Measurements from ENCODE around the gene PRKAR2A. TPM values are rescaled to one million over a fixed set of nuclear protein-coding genes. Genes with fewer than 3 reads are reported as not detected.
"Not testable (repeated sequence)": the region's sequence is repeated elsewhere in the genome, so short reads cannot be mapped to it uniquely, and the experiment has no call there.

Gene PRKAR2A
- total RNA-seq, 6 experiments from 2014 or later, result 21.9 to 31.1 (median 27.2) TPM

GRCh38 chr3:48762816-48763215 is 84.9 kb downstream of the PRKAR2A start:
- DNase-seq (no peak), ATAC-seq (no peak)
- Histone ChIP-seq H3K27ac (no peak overlapping the region), H3K27me3 (no peaks in the 10 kb centered on the region), H3K9me3 (no peaks in the 10 kb centered on the region), H3K36me3 (peaks cover 0 to 22% (median 5%) of the 10 kb centered on the region in 4 donors), H3K4me3 (no peak overlapping the region), H3K4me1 (no peaks in the 10 kb centered on the region)
- WGBS (ENCODE audit: insufficient coverage, low coverage, low lambda C conversion rate, missing lambda C conversion rate), result 90% methylated on average over 3 of the region's 3 CpGs
- intact Hi-C loops (cut with DNase I), result no loop called here
- no peak for TF ChIP-seq POLR2A (IDR thresholded peaks at IDR 0.05)
- TF ChIP-seq, protein P1, sequence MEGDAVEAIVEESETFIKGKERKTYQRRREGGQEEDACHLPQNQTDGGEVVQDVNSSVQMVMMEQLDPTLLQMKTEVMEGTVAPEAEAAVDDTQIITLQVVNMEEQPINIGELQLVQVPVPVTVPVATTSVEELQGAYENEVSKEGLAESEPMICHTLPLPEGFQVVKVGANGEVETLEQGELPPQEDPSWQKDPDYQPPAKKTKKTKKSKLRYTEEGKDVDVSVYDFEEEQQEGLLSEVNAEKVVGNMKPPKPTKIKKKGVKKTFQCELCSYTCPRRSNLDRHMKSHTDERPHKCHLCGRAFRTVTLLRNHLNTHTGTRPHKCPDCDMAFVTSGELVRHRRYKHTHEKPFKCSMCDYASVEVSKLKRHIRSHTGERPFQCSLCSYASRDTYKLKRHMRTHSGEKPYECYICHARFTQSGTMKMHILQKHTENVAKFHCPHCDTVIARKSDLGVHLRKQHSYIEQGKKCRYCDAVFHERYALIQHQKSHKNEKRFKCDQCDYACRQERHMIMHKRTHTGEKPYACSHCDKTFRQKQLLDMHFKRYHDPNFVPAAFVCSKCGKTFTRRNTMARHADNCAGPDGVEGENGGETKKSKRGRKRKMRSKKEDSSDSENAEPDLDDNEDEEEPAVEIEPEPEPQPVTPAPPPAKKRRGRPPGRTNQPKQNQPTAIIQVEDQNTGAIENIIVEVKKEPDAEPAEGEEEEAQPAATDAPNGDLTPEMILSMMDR (IDR thresholded peaks at IDR 0.05), result no peak

DNA sequence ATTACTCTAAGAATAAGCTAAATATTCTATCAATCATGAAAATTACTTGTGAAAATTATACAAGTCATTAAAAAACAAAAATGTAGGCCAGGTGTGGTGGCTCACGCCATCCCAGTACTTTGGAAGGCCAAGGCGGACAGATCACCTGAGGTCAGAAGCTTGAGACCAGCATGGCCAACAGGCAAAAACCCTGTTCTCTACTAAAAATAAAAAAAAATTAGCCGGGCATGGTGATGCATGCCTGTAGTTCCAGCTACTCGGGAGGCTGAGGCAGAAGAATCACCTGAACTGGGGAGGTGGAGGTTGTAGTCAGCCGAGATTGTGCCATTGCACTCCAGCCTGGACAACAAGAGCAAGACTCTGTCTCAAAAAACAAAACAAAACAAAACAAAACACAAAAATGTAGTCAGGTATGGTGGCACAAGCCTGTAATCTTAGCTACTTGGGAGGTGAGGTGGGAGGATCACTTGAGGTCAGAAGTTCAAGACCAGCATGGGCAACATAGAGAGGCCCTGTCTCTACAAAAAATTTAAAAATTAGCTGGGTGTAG is 87.6 kb downstream of the PRKAR2A start:
- H3K27me3 ChIP-seq; H3K27ac ChIP-seq; ATAC-seq; H3K4me3 ChIP-seq; DNase-seq; H3K9me3 ChIP-seq; intact Hi-C loops (cut with DNase I): not testable (repeated sequence)
- WGBS (ENCODE audit: insufficient coverage, low coverage, low lambda C conversion rate, missing lambda C conversion rate), result 93% methylated on average over 5 of the region's 5 CpGs
- Histone ChIP-seq H3K4me1 (peaks cover 0 to 19% (median 8%) of the 10 kb centered on the region in 4 donors), H3K36me3 (peaks cover 0 to 18% (median 5%) of the 10 kb centered on the region in 4 donors)

DNA sequence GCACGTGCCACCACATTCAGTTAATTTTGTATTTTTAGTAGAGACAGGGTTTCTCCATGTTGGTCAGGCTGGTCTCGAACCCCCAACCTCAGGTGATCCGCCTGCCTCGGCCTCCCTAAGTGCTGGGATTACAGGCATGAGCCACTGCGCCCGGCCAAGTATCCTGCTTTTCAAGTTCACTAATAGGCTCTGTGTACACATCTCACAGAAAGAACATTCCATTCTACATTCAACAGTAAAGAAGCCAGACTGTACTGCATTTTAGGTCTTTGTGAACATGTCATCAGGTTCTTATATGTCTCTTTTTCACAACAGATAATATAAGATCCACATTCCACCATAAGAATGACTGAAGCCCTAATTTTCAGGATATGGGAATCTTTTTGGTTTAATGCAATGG is 88.1 kb downstream of the PRKAR2A start:
- H3K27me3 ChIP-seq; H3K4me3 ChIP-seq; intact Hi-C loops (cut with DNase I); ATAC-seq; H3K9me3 ChIP-seq; H3K27ac ChIP-seq; DNase-seq: not testable (repeated sequence)
- peaks cover 0 to 13% (median 3%) of the 10 kb centered on the region in 4 donors for H3K36me3 ChIP-seq
- 92% methylated on average over 4 of the region's 6 CpGs for WGBS (ENCODE audit: insufficient coverage, low coverage, low lambda C conversion rate, missing lambda C conversion rate)
- H3K4me1 ChIP-seq, result peaks cover 0 to 23% (median 9%) of the 10 kb centered on the region in 4 donors

- Histone ChIP-seq H3K36me3 (peaks cover 0 to 8% (median under 1%) of the 10 kb centered on the region in 4 donors), H3K4me1 (peaks cover 0 to 27% (median 12%) of the 10 kb centered on the region in 4 donors), H3K9me3 (no peaks in the 10 kb centered on the region), H3K27me3 (no peaks in the 10 kb centered on the region), H3K4me3 (no peak overlapping the region), H3K27ac (no peak overlapping the region)
- TF ChIP-seq POLR2A (IDR thresholded peaks at IDR 0.05), result no peak
- TF ChIP-seq, protein P1 (IDR thresholded peaks at IDR 0.05), result no peak
- intact Hi-C loops (cut with DNase I), result no loop called here
- no CpG with 5 or more reads among the region's 4 CpGs for WGBS (ENCODE audit: insufficient coverage, low coverage, low lambda C conversion rate, missing lambda C conversion rate)
- DNase-seq (no peak), ATAC-seq (no peak)
Observed at GRCh38 chr3:48759071-48759470, 88.6 kb downstream of the PRKAR2A start.

- Histone ChIP-seq H3K27ac (no peak overlapping the region), H3K36me3 (peaks cover 0 to 5% (median 0%) of the 10 kb centered on the region in 4 donors), H3K9me3 (no peaks in the 10 kb centered on the region), H3K4me3 (no peak overlapping the region), H3K27me3 (no peaks in the 10 kb centered on the region), H3K4me1 (peaks cover 0 to 34% (median 16%) of the 10 kb centered on the region in 4 donors)
- intact Hi-C loops (cut with DNase I), result no loop called here
- WGBS (ENCODE audit: insufficient coverage, low coverage, low lambda C conversion rate, missing lambda C conversion rate), result 55% methylated on average over 5 of the region's 5 CpGs
- TF ChIP-seq, protein P1 (IDR thresholded peaks at IDR 0.05), result no peak
- no peak for TF ChIP-seq POLR2A (IDR thresholded peaks at IDR 0.05)
- no peak for ATAC-seq
- no peak for DNase-seq
Observed at GRCh38 chr3:48756640-48757039, 91.0 kb downstream of the PRKAR2A start.
